HCT116 (cell line): ENCODE results near the gene SH2D2A. TPM values are rescaled to one million over a fixed set of nuclear protein-coding genes. Genes with fewer than 3 reads are reported as not detected.

Source experiments
- ATAC-seq: fragments of 200-7000 bp; cut with Tn5 transposase; 2 replicates; pipeline ENCODE4 v1.9.1; 2020; ENCODE audit warnings: mild to moderate bottlenecking, moderate library complexity
- BruUV-seq: library from RNA; stranded (reverse); fragments of 400-500 nt; replicated peaks from 2 replicates; lab custom pipeline; 2021; lab: Mats Ljungman, UMichigan
- CTCF ChIA-PET: fragments of 300-600 bp; sonication (Branson Sonifier 250); formaldehyde crosslinking; loops from one replicate; lab custom pipeline; 2021; ENCODE audit warnings: antibody characterized with exemption; lab: Charles Lee
- POLR2A ChIA-PET: fragments of 300-600, 350-600 bp; sonication (Branson Sonifier 250); formaldehyde crosslinking; loops from one replicate; lab custom pipeline; 2021; ENCODE audit warnings: antibody characterized with exemption; lab: Charles Lee
- RAD21 ChIA-PET, 2 experiments: fragments of 300-600 bp; sonication (Branson Sonifier 250); formaldehyde crosslinking; loops; one replicate each; lab custom pipeline; 2023; ENCODE audit warnings: low total read pairs in 2 of 2; ENCODE audit not compliant: uncharacterized antibody in 2 of 2, unreplicated experiment in 2 of 2, low non-redundant PET in 1 of 2; lab: Charles Lee
- DNase-seq: peaks from one replicate; pipeline ENCODE4 v3.0.0-alpha.2; 2010; ENCODE audit warnings: low read depth, low spot score
- H2AFZ ChIP-seq: fragments of 200-600 bp; shearing (Covaris generic), sonication (generic); 2 replicates; pipeline ENCODE4 v1.6.1; 2017; ENCODE audit warnings: low read depth, mixed run types, mixed read lengths, antibody characterized with exemption, low read length; ENCODE audit not compliant: poor library complexity, severe bottlenecking
- H3K27ac ChIP-seq: 2 replicates; pipeline ENCODE4 v1.5.1; 2012; ENCODE audit warnings: low read depth, low read length
- H3K27me3 ChIP-seq: fragments of 200-600 bp; sonication (generic); 2 replicates; pipeline ENCODE4 v1.6.1; 2016; ENCODE audit warnings: mixed run types, low read length, mixed read lengths; ENCODE audit not compliant: insufficient read depth
- H3K36me3 ChIP-seq, 2 experiments: fragments of 200-500 bp in 1 of 2; fragments of 200-600 bp in 1 of 2; sonication (Bioruptor generic) in 1 of 2; sonication (generic) in 1 of 2; 2 replicates each; pipeline versions ENCODE4 v1.5.1 to v1.6.1; 2014 to 2016; ENCODE audit warnings: low read length in 2 of 2, inconsistent platforms in 1 of 2, mixed read lengths in 1 of 2, mixed run types in 1 of 2; ENCODE audit not compliant: insufficient read depth in 2 of 2, control insufficient read depth in 1 of 2
- H3K4me1 ChIP-seq, 2 experiments: fragments of 200-600 bp in 1 of 2; sonication (generic) in 1 of 2; 2 replicates each; pipeline versions ENCODE4 v1.5.1 to v1.6.1; 2012 to 2017; ENCODE audit warnings: low read length in 2 of 2, inconsistent platforms in 1 of 2, mild to moderate bottlenecking in 1 of 2, mixed read lengths in 1 of 2, mixed run types in 1 of 2, moderate library complexity in 1 of 2; ENCODE audit not compliant: insufficient read depth in 2 of 2, control insufficient read depth in 1 of 2
- H3K4me2 ChIP-seq: fragments of 200-600 bp; sonication (generic); 2 replicates; pipeline ENCODE4 v1.6.1; 2017; ENCODE audit warnings: mixed run types, low read length, mixed read lengths
- H3K4me3 ChIP-seq, 2 experiments: fragments of 200-600 bp in 1 of 2; sonication (generic) in 1 of 2; replicated peaks in 1 of 2; 2 replicates each; pipeline ENCODE4 v1.5.1; 2011 to 2016; ENCODE audit warnings: low read length in 2 of 2, control low read depth in 1 of 2, low read depth in 1 of 2, mild to moderate bottlenecking in 1 of 2, mixed read lengths in 1 of 2, mixed run types in 1 of 2
- H3K79me2 ChIP-seq: fragments of 200-600 bp; sonication (generic); 2 replicates; pipeline ENCODE4 v1.6.1; 2017; ENCODE audit warnings: mild to moderate bottlenecking, mixed run types, low read length, moderate library complexity, mixed read lengths; ENCODE audit not compliant: insufficient read depth
- H3K9ac ChIP-seq: fragments of 200-600 bp; sonication (generic); 2 replicates; pipeline ENCODE4 v1.6.1; 2016; ENCODE audit warnings: low read length, mixed read lengths
- H3K9me2 ChIP-seq: fragments of 200-600 bp; sonication (generic), shearing (Covaris generic); 2 replicates; pipeline ENCODE4 v1.6.1; 2017; ENCODE audit warnings: mixed run types, mild to moderate bottlenecking, moderate library complexity; ENCODE audit not compliant: insufficient read depth
- H3K9me3 ChIP-seq, 2 experiments: fragments of 200-500 bp in 1 of 2; fragments of 200-600 bp in 1 of 2; sonication (Bioruptor generic) in 1 of 2; sonication (generic) in 1 of 2; 2 replicates each; pipeline ENCODE4 v1.6.1; 2014 to 2017; ENCODE audit warnings: low read length in 2 of 2, mixed read lengths in 2 of 2, inconsistent platforms in 1 of 2, low read depth in 1 of 2, mild to moderate bottlenecking in 1 of 2, mixed run types in 1 of 2, moderate library complexity in 1 of 2; ENCODE audit not compliant: control insufficient read depth in 1 of 2, insufficient read depth in 1 of 2
- H4K20me1 ChIP-seq: fragments of 200-600 bp; sonication (generic), shearing (Covaris generic); 2 replicates; pipeline ENCODE4 v1.6.1; 2017; ENCODE audit warnings: mixed run types, mild to moderate bottlenecking, moderate library complexity; ENCODE audit not compliant: insufficient read depth
- ATF3 ChIP-seq: IDR thresholded peaks from 2 replicates; pipeline ENCODE4 v1.6.1; 2012
- CEBPB ChIP-seq: IDR thresholded peaks from 2 replicates; pipeline ENCODE4 v1.6.1; 2012; ENCODE audit warnings: low read depth
- CTCF ChIP-seq, 3 experiments: fragments of 200-600 bp in 1 of 3; sonication (generic) in 1 of 3; IDR thresholded peaks in 2 of 3; conservative IDR thresholded peaks in 1 of 3; 2 replicates each; pipeline ENCODE4 v1.5.1; 2012 to 2017; ENCODE audit warnings: low read depth in 2 of 3, low read length in 2 of 3, antibody characterized with exemption in 1 of 3, borderline replicate concordance in 1 of 3, control low read depth in 1 of 3, mild to moderate bottlenecking in 1 of 3, mixed read lengths in 1 of 3, mixed run types in 1 of 3, moderate library complexity in 1 of 3; ENCODE audit not compliant: insufficient read depth in 1 of 3
- EGR1 ChIP-seq: IDR thresholded peaks from 2 replicates; pipeline ENCODE4 v1.6.1; 2012; ENCODE audit warnings: low read depth
- ELF1 ChIP-seq: IDR thresholded peaks from 2 replicates; pipeline ENCODE4 v1.6.1; 2012; ENCODE audit warnings: low read depth, borderline replicate concordance
- EZH2 ChIP-seq: fragments of 200-600 bp; sonication (generic); IDR thresholded peaks from 2 replicates; pipeline ENCODE4 v1.6.1; 2017; ENCODE audit warnings: antibody characterized with exemption, mixed run types
- EZH2phosphoT487 ChIP-seq: fragments of 200-600 bp; IDR thresholded peaks from 2 replicates; pipeline ENCODE4 v1.6.1; 2018; ENCODE audit warnings: antibody characterized with exemption, borderline replicate concordance
- MAX ChIP-seq: IDR thresholded peaks from 2 replicates; pipeline ENCODE4 v1.6.1; 2012
- POLR2A ChIP-seq: IDR thresholded peaks from 2 replicates; pipeline ENCODE4 v1.7.0; 2011; ENCODE audit warnings: borderline replicate concordance; ENCODE audit not compliant: insufficient read depth, insufficient read length; ENCODE audit errors: extremely low read depth
- POLR2AphosphoS5 ChIP-seq: IDR thresholded peaks from 2 replicates; pipeline ENCODE4 v1.6.1; 2011; ENCODE audit warnings: mild to moderate bottlenecking, low read depth, low read length, moderate library complexity
- RAD21 ChIP-seq: IDR thresholded peaks from 2 replicates; pipeline ENCODE4 v1.6.1; 2012; ENCODE audit warnings: low read depth, mild to moderate bottlenecking
- SIN3A ChIP-seq: IDR thresholded peaks from 2 replicates; pipeline ENCODE4 v1.6.1; 2012; ENCODE audit warnings: low read depth
- SP1 ChIP-seq: IDR thresholded peaks from 2 replicates; pipeline ENCODE4 v1.6.1; 2012; ENCODE audit warnings: low read depth
- SRF ChIP-seq: IDR thresholded peaks from 2 replicates; pipeline ENCODE4 v1.6.1; 2012; ENCODE audit warnings: low read depth
- TCF7L2 ChIP-seq: IDR thresholded peaks from 2 replicates; pipeline ENCODE4 v1.7.0; 2011; ENCODE audit warnings: borderline replicate concordance, inconsistent platforms; ENCODE audit not compliant: insufficient read depth, insufficient read length; ENCODE audit errors: extremely low read depth
- YY1 ChIP-seq: IDR thresholded peaks from 2 replicates; pipeline ENCODE4 v1.6.1; 2011; ENCODE audit warnings: low read length, low read depth, moderate library complexity, mild to moderate bottlenecking; ENCODE audit not compliant: insufficient replicate concordance; ENCODE audit errors: extremely low read depth
- ZBTB33 ChIP-seq: IDR thresholded peaks from 2 replicates; pipeline ENCODE4 v1.6.1; 2011; ENCODE audit warnings: mild to moderate bottlenecking, low read length, moderate library complexity; ENCODE audit not compliant: insufficient replicate concordance; ENCODE audit errors: extremely low read depth
- ZFX ChIP-seq: fragments of 450-650 bp; IDR thresholded peaks from 2 replicates; pipeline ENCODE4 v1.6.1; 2017
- ZNF274 ChIP-seq: fragments of 200-500 bp; sonication (Bioruptor generic); IDR thresholded peaks from 2 replicates; pipeline ENCODE4 v1.6.1; 2014; ENCODE audit warnings: mild to moderate bottlenecking, low read depth, low read length, inconsistent platforms
- intact Hi-C: fragments of 100-400 bp; cut with micrococcal nuclease; formaldehyde crosslinking; loops from 2 replicates; pipeline ENCODE4 v1.10.0; 2022
- total RNA-seq: library from RNA; stranded (reverse); gene quantifications from one replicate; pipeline ENCODE4 v1.2.1, GENCODE V29; 2021; ENCODE audit not compliant: unreplicated experiment

Gene SH2D2A
- total RNA-seq, 1 experiment from 2014 or later: 4.8 TPM

DNA sequence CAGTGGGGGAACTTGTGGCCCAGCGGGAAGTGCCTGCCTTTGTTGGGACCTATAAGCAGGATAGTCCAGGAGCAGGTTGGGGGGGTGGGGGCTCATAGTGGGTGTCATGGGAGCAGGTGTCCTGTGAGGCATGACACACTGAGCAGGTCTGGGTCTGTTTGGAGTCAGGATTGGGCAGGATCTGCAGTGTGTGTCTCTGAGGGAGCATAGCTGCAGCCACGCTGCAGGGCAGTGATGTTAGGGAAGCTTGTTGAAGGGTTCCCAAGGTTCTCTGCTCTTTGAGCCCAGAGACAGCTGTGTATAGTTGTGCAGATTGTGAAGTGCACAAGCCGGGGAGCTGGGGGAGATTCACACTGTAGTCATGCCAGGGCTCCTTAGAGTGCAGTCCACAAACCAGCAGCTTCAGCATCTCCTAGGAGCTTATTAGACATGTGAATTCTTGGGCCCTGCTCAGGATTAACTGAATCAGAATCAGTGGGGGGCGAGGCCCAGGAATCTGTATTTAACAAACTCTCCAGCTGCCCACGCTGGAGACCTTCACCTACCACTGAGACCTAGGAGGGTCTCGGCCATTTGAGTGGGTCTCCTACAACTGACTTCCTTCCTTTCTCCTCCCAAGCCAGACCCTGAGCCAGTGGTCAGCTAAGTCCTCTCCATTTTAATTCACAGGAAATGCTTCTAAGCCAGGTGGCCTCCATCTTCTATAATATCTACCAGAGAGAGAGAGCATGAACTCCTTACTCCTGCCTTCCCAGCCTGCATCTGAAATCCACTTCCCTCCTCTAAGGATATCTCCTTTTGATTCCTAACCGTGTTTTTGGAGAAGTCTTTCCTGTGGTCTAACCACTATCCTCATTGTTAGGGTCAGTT is 31.2 kb upstream of the SH2D2A start:
- ChIA-PET RAD21 (no interaction called here), CTCF (interaction anchor here (0.6 to 1.5 kb wide), 3 partner anchors 9 to 74 kb away, joined by 3 to 5 read pairs (median 4); no protein-coding TSS in a partner anchor)
- no peak for DNase-seq
- Histone ChIP-seq H3K79me2 (no peaks in the 10 kb centered on the region), H3K27me3 (no peaks in the 10 kb centered on the region), H3K9ac (no peak overlapping the region), H3K9me3 (no peaks in the 10 kb centered on the region), H3K4me3 (no peak overlapping the region), H3K27ac (no peak overlapping the region; the same call in 1 of the 2 replicates), H4K20me1 (no peaks in the 10 kb centered on the region), H2AFZ (no peak overlapping the region), H3K4me1 (no peaks in the 10 kb centered on the region; a peak in 2 of 4 replicates), H3K36me3 (no peaks in the 10 kb centered on the region), H3K9me2 (no peaks in the 10 kb centered on the region)
- intact Hi-C loops: no loop called here
- TF ChIP-seq SIN3A: no peak
- TF ChIP-seq ELF1: no peak
- TF ChIP-seq CTCF (IDR thresholded peaks at IDR 0.05 in 2 of 3, conservative IDR thresholded peaks at IDR 0.05 in 1 of 3; ENCODE audit: borderline replicate concordance in 1 of 3, insufficient read depth in 1 of 3, low read depth in 2 of 3, low read length in 2 of 3): no peak
- no peak for TF ChIP-seq POLR2A
- no peak for TF ChIP-seq ZFX
- no peak for TF ChIP-seq TCF7L2
- no peak for TF ChIP-seq RAD21
- no peak for TF ChIP-seq ATF3
- TF ChIP-seq ZNF274: no peak
- no peak for TF ChIP-seq EZH2
- TF ChIP-seq SP1: no peak
- TF ChIP-seq SRF: no peak
- TF ChIP-seq MAX: no peak
- TF ChIP-seq POLR2AphosphoS5: no peak
- no peak for TF ChIP-seq EGR1
- TF ChIP-seq ZBTB33: no peak
- TF ChIP-seq YY1: no peak
- TF ChIP-seq CEBPB: no peak
- TF ChIP-seq EZH2phosphoT487: no peak
- TF ChIP-seq, all 23 proteins: peak for 0
- no peak for ATAC-seq
- BruUV-seq: no TSS peak
- POLR2A ChIA-PET: no interaction called here
- no peak overlapping the region for H3K4me2 ChIP-seq
